Esophagus mucosa (tissue), 1 donor: Measurements from ENCODE around the gene RAB3A. TPM values are rescaled to one million over a fixed set of nuclear protein-coding genes. Genes with fewer than 3 reads are reported as not detected.

ENCODE experiments used
- ATAC-seq: fragments of 200-7000 bp; cut with Tn5 transposase; one replicate; pipeline ENCODE4 v1.9.1; 2020
- total RNA-seq: library from RNA; stranded (reverse); gene quantifications from one replicate; pipeline ENCODE4 v1.2.4, GENCODE V29; 2023
- donor health status: DM: yes; HTN: yes; CAD: no.

The RAB3A gene, protein sequence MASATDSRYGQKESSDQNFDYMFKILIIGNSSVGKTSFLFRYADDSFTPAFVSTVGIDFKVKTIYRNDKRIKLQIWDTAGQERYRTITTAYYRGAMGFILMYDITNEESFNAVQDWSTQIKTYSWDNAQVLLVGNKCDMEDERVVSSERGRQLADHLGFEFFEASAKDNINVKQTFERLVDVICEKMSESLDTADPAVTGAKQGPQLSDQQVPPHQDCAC
- 1.1 TPM for total RNA-seq

DNA sequence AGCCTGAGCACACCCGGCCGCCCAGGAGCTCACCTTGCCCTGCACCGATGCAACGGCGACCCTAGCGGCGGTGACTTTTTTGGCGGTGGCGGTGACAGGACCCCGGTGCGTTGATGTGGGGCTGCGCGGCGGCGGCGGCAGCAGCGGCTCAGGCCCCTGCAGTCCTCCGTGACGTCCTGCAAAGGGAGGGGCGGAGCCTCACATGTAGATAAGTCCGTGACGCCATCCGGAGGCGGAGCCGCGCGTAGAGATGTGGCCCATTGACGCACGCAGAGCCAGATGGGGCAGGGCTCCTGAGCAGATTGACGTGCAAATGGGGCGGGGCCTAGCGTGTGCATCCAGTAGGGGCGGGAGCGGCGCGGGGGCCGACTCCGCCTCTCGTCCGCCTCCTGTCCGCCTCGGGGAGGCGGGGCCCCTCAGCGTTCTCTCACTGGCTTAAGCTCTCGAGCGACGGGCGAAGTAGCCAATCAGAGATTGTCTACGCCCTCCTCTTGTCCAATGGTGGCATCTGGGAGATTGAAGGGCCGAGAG, at the start of gene RAB3A:
Gene RAB3A (minus strand): TSS at position 180 of the 531 bp plus-strand sequence. CDS start 1,302 bp downstream, outside the sequence.
- ATAC-seq, result peak; percentile 98

DNA sequence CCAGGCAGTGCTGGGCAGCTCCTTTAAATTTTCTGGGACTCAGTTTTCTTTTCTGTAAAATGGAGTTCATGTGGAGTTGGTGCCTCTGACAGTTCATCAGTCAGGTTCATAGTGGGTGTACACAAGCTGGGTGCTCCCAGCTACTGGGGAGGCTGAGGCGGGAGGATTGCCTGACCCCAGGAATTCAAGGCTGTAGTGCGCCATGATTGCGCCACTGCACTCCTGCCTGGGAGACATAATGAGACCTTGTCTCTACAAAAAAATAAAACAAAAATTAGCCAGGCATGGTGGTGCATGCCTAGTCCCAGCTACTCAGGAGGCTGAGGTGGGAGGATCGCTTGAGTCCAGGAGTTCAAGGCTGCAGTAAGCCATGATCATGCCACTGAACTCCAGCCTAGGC, 49.3 kb upstream of the RAB3A start:
- no peak for ATAC-seq

DNA sequence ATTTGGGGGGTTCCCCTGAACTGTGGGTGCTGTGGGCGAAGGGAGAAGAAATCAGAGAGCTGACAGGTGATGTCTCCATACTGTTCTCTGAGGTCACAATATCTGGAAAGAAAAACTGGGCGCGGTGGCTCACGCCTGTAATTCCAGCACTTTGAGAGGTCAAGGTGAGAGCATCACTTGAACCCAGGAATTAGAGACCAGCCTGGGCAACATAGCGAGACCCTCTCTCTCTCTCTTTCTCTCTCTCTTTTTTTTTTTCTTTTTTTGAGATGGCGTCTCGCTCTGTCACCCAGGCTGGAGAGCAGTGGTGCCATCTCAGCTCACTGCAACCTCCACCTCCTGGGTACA, 48.5 kb upstream of the RAB3A start:
- ATAC-seq, result no peak

DNA sequence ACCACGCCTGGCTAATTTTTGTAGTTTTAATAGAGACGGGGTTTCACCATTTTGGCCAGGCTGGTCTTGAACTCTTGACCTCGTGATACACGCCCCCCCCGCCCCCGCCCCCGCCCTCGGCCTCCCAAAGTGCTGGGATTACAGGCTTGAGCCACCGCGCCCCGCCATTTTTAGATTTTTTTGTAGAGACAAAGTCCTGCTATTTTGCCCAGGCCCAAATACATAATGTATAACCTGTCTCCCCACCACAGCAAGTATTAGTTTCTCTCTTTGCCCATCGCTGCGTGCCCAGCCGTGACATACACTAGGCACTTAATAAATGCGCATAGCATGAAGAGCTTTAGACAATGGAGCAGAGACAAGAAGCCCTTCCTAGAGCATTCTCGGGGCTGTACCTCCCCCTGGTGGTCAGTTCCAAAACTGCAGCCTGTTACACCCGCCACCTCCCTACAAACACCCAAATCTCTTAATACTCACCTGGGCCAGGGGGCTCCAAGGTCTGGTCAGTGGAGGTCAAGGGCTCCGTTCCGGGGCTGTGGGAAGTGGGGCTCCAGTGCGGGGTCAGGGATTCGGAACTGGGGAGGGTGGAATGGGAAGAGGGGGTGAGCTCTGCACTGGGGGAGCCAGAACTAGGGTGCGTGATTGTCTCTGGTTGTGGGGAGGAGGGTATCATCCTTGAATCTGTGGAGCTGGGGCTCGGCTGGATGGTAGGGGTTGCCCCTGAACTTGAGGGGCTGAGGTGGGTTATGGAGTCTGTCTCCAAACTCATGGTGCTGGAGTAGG, 47.9 kb upstream of the RAB3A start:
- peak; percentile 57 for ATAC-seq

DNA sequence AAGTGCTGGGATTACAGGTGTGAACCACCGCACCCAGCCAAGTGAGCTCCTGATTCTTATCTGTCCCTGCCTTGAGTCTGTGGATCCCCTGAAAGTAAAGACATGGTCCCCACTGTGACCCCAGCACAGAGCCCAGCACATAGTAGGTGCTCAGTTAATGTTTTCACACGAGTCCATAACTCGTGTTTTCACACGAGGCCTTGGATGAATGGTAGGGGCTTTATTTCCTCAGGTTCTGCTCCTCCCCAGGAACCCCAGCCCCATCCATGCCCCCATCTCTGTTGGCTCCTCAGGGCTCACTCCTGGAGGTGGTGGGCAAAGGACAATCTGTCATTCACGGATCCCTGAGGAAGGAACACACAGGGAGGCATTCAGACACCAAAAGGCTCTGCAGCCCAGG, 46.0 kb upstream of the RAB3A start:
- no peak for ATAC-seq

DNA sequence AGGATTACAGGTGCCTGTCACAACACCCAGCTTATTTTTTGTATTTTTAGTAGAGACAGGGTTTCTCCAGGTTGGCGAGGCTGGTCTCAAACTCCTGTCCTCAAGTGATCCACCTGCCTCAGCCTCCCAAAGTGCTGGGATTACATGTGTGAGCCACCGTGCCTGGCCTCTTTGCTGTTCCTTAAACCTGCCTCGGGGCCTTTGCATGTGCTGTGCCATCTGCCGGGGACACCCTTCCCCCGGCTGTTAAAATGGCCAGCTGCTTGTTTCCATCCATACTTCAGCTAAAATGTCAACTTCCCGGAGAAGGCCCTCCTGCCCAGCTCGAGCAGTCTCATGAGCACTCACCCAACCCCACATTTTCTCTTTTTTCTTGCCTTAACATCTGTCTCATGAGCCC, 41.5 kb upstream of the RAB3A start:
- no peak for ATAC-seq

DNA sequence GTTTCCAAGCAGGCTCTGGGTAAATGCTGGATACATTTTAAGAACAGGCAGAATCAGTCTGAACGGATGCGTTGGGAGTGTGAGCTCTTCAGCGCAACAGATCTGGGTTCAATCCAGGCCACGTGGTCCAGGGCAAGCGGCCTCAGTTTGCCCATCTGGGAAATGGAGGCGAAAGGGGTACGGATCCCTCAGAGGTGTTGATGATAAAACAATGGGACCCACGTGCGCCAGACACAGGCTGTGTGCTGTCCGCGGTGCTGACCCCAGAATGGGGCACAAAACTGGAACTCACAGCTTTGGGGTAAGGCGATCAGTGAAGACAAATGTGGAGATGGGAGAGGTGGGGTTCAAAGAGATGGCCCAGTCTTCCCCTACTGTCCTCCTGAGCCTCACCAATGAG, 35.5 kb upstream of the RAB3A start:
- no peak for ATAC-seq

DNA sequence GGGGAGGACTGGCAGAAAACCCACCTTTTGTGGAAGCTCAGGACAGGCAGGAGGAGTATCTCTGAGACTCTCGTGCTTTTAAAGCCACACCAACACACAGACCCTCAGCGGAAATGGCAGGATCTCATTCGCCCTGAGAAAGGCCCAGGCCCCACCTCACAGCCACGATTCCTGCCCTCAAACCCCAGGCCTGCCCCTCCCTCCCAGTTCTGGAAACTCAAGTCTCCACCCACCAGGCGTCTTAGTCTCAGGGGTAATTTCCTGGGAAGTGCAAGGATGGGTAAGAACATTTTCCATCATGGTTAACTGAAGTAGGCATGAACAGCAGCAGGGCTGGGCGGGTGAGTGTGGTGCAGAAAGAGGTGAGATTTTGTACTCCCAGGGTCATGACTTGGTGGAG, 30.4 kb upstream of the RAB3A start:
- ATAC-seq, result no peak

DNA sequence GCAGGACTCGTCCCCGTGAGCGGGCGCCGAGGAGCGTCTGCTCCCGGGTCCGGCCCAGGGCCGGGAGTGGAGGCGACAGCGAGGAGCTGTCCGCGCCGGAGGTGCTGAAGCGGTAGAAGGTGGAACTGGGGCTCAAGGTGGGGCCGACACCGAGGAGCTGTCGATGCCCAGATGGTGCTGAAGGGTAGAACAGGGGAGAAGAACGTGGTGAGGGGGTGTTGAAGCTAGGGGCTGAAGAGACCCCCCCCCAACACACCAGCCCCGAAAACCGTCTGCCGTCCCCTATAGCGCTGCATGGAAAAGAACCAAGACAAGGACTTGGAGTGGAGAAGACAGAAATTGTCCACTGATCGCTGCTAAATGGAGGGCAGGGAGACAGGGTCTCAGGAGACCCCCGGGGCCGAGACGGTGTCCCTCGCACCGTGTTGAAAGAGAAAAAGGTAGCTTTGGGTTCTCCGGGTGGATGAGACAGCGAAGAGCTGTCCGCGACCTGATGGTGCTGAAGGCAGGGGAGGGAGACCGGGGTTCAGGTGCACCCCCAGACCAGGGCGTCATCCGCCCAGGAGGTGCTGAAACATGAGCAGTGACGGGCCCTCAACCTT, 29.5 kb upstream of the RAB3A start:
- ATAC-seq, result peak; percentile 65

DNA sequence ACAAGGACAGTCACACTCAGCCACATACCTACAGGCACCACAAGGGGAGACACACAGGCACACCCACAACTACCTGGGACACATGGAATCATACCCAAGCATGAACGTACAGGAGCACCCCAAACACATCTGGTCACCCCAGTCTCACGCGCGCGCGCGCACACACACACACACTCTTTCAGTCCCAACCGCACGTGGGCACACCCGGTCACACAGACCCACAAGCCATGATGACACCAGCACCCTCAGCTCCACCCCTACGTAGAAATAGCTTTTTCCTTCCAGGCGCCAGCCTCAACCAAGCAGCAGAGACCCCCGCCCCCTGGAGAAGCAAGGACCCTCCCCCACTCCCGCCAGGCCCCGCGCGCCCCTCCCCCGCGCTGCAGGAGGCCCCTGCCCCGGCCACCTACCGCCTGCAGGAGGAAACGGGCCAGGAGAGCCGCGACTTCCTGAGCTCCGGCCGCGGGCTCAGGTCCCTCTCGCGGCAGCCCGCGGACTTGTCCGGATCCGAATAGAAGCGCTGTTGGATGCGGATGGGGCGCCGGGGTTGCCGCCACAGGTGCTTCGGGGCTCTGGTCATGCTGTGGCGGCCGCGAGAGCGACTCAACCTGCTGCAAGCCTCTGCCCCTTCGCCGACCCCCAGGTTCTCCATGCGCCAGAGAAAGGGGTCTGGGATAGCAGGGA, 28.8 kb upstream of the RAB3A start:
- ATAC-seq, result no peak

DNA sequence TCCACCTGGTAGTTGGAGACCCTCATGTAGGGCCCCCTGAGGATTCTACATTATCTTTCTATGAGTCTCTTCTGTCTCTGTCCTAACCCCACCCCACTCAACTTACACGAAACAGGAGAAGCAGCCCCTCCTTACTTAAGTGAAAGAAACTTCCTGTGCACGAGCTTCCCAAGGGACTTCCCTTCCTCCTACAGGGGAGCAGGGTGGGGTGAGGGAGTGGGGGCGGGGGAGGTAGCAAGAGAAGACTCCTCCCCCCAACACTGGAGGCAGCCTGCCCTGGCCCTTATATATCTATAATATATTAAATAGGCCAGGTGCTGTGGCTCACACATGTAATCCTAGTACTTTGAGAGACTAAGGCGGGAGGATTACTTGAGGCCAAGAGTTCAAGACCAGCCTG, 27.9 kb upstream of the RAB3A start:
- no peak for ATAC-seq

DNA sequence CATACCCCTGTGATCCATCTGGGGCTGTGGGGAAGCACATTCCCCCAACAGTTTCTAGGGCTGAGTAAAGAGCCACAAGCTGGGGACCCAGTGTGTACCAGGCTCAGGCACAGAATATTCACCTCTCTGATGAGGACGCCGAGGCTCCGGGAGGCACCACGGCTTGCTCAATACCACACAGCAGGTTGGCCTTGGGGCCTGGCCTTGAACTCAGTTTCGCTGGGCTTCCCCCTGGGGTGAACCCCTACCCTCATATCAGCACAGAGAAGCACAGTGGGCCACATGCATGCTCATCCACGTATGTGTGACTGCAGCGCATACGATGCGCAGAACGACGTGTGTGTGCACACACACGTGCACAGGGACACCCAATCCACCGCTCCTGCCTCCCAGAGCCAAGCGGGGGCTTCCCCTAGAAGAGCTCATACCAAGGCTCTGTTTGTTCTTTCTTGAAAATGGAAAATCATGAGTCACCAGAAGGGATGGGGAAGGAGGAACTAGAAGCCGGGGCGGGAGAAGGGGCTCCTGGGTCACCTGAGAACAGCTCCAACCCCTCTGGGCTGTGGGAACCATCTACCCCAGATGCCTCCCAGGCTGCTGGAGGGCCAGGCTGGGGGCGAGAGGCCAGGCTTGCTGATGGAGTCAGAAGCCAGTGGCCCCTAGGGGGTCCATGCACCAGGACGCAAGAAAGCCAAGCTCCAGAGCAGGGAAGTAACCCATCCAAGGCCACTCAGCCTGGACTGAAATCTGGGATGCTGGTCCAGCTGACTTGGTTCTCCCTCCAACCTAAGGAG, 27.3 kb upstream of the RAB3A start:
- peak; percentile 17 for ATAC-seq

DNA sequence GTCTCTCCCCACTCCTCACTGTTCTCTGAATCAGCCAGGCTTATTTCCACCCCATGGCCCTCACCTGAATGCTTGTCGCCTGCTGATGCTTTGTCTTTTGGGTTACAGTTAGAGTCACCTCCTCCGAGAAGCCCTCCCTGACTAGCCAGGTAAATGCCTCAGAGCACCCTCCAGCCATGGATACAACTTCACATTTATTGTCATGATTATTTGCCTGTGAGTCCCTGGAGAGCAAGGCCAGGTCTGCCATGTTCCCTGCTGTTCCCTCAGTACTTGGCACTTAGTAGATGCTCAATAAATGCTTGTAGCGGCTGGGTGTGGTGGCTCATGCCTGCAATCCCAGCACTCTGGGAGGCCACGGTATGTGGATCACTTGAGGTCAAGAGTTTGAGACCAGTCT, 26.1 kb upstream of the RAB3A start:
- no peak for ATAC-seq

DNA sequence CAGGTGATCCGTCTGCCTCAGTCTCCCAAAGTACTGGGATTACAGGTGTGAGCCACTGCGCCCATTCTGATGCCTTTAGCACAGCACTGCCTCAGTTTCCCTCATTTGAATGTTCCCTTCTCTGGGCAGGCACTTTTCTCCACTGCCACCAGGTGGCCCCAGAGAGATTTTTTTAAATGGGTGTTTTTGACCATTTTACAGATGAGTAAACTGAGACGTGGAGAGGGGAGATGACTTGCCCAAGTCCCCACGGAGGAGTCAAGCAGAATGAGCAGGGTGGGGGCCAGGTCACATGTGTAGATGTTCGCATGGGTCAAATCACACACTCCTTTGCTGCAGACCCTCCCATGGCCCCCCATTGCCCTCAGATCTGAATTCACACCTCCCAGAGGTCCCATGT, 25.6 kb upstream of the RAB3A start:
- ATAC-seq, result no peak

DNA sequence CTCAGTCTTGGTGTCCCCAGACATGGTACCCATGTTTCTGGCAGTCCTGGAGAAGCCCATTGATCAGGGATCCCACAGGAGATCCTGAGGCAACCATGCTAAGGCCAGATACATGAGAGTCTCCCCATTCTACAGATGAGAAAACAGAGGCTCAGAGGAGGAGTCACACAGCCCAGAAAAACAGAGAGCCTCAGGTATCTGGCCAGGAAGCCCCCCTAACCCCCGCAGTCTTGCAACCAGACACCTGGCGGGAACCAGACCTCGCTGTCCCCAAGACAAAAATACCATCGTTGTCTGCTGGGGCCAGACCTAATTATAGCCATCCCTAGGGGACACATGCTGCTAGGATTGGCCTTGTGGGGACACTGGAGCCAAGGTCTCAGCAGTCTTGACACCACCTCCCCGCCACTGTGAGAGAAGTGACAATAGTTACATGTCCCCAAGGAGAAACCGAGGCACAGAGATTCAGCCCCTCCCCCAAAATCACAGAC, 24.0 kb upstream of the RAB3A start:
- no peak for ATAC-seq

DNA sequence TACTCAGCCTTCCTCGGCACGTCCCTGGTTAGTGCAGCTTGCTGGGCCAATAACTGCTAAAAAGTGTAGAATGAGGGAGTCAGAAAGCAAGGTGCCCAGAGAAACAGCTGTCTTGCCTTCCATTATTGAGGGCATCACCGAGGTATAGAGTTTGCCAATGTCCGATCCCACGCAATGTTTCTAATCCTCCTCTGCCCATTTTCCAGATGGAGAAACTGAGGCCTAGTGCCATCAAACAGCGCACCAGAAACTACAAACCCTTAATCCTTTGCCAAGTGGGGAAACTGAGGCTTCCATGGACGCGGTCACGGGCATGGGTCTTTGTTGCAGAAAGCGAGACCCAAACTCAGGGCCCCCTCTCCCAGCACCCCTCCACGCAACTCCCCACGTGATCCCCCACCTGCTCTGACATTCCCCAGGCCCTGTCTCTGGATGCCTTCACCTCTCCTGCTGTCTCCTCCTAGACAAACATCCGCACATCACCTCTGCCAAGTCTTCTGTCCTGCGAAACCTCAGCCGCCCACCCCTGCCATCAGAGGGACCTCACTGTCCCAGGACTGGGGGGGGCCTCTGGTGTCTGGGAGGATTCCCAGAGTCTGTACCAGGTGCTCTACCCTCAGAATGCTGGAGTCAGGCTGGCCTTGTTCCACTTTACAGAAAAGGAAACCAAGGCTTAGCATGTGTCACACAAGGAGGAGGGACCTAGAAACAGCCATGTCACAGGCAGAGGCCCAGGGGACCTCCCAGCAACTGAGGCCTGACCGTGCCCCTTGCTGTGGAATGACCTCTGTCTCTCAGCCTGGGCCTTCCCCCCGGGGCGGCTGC, 23.3 kb upstream of the RAB3A start:
- ATAC-seq, result no peak

DNA sequence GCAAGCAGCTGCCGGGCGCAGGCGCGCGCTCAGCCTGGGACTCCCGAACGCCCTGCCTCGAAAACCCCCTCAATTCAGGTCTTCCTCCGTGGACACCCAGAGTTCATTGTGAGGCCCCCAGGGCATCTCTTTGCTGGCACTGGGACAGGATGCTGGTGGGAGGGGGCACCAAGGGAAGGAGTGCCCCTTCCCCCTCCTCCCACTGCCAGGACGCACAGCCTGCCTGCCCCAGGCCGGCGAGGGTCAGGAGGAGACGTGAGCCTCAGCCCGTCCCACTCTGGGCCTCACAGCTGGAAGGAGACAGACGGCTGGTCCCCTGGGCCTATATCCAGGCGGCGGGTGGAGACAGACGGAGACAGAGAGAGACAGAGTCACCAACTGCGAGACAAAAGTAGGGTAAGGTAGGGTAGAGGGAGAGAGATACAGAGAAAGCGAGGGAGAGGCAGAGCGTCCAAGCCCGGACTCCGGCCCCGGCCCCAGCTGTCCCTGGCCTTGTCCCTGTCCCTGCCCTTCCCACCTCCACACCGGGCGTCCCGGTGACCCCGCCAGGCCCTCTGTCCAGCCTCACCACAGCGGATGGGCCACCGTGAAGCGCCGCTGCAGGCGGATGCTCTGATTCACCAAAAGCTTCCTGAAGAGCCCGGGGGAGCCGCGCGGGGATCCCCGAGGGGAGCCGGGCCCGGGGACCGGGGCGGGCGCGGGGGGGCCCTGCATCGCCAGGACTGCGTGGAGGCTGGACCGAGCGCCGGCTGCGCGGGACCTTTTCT, 22.0 kb upstream of the RAB3A start, which contains the start of gene PDE4C:
Gene PDE4C (minus strand): TSS at position 737 of the 767 bp plus-strand sequence. CDS start 23 bp downstream, at position 714.
- no peak for ATAC-seq

DNA sequence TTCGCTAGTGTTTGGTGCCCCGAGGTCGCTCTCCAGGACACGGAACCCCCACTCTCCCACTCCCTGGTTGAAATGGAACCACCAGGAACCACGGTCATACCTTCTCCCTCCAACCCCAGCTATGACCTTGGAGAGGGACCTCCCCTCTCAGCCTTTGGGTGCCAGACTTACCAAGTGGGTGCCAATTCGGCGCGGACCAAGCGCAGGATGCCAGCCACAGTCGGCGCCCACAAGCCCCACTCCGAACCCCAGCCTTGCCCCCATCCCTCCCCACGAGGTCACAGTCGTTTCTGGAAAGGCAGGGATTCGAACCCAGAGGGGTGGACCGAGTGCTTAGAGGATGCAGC, 21.5 kb upstream of the RAB3A start:
- no peak for ATAC-seq

DNA sequence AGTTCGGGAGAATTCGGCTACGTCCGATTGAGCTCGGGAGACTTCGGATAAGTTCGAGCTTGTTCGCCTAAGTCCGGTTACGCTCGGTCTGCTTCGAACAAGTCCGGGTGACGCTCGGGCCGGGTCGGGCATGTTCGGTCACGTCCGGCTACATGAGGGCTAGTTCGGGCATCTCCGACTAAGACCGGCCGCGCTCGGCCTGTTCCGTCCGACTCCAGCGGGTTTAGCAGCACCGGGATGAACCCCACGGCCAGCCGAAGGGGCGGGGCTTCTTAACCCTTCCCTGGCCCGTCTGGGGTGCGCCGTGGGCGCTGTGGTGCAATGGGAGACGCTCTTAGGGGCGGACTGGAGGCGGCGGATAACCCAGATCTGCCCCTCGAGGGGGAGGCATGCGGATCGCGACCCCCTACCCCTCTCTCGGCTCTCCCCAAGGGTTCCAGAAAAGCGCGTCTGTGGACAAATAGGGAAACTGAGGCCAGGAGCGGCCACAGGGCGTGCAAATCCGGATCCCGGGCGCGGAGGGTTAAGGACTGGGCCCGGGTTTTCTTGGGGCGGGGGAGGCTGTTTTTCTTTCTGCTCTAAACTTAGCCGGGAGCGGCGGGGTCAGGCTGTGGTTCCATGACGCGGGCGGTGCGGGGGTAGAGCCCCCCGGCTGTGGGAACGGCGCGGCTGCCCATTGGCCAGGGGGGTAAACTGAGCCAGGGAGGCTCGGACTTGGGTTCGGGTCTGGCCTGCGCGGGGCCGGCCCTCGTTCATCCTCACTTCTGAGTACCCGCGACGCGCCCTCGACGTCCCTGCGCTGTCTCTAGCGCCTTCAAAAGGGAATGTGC, 20.9 kb upstream of the RAB3A start:
- peak; percentile 98 for ATAC-seq
